GM21360 (cell line): ENCODE measurements around the gene MBNL2.

Experiments
- ATAC-seq: cut with Tn5 transposase; IDR thresholded peaks from one replicate; pipeline ENCODE4 v1.9.1; 2021; ENCODE audit warnings: mild to moderate bottlenecking, moderate library complexity; ENCODE audit not compliant: unreplicated experiment

The MBNL2 gene

GRCh38 chr13:97249796-97250495 lies 27.8 kb downstream of the MBNL2 start:
- ATAC-seq = no peak

DNA sequence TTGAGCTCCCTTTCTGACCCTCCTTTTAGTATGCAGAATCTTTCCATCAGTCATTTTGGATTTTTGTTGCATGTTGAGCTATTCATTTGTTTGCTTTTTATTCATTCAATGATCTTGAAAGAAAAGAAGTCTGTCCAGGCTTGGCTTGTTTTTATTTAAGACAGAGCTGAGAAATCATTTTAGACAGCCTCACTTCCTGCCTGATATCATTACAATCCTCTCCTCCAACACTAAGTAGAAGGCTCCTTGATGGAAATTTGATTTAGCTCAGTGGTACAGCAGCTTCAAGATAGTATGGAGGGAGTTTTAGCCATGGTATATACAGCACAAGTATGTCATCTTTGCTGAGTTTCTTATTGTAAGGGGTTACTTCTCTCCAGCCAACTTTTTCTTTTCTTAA lies 28.4 kb downstream of the MBNL2 start:
- no peak for ATAC-seq

DNA sequence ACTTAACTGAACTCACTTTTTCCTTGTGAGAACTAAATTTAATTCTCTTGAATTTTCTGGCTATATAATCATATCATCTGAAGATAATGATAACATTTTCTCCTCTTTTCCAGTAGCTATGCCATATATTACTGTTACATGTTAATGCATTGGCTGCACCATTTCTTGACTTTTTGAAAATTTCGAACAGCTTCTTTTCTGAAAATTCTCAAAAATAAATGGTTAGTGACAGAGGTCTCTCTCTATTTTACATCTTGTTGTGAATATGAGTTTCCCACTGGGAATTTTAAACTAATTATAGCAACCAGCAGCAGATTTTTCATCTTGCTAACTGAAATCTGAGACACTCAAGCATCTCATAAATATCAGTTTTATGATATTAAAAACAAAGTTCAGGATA lies 30.6 kb downstream of the MBNL2 start:
- ATAC-seq = no peak

DNA sequence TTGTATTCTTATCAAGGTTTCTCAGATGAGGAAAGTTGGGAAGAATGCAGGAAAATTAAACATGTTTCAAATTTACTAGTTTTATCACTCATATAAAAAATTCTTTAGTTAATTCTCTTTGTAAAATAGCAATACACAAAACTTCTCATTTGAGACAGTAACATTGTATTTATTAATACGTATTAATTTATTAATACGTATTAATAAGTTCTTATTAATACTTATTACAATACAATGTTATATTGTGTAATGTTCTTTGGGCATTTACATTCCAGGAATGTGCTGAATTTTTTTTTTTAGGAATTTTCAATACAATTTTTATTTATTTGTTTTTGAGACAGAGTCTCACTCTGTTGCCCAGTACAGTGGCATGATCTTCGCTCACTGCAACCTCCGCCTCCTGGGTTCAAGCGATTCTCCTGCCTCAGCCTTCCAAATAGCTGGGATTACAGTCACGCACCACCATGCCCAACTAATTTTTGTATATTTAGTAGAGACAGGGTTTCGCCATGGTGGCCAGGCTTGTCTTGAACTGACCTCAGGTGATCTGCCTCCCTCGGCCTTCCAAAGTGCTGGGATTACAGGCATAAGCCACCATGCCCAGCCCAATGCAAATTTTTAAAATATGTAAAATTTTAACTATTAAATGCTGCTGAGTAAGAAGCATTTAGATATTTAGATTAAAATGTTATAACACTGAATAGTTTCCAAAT lies 31.6 kb downstream of the MBNL2 start:
- no peak for ATAC-seq

- ATAC-seq = no peak
Observed at GRCh38 chr13:97254816-97255215, 32.7 kb downstream of the MBNL2 start.

DNA sequence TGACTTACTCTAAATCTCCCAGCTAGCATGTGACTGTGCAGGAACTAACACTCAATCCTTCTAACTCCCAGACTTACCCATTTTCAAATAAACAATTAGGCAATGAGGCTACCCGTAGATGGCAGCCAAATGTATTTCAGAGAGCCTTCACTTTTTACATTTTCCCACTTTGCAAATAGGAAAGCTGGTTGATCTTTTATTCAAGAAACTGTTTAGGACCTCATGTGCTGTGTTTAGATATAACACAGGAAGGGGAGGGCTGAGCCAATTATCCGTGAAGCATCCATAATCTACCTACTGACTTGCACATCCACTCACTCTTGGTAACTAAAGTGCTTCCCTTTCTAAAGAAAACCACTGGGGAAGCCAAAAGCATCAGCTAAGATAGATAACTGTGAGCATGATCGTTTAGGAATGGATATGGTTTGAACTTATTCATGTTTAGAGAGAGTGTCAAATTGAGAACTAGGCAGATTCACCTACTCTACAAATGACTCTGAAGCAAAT lies 33.4 kb downstream of the MBNL2 start:
- no peak for ATAC-seq

GRCh38 chr13:97256343-97256783 lies 34.2 kb downstream of the MBNL2 start:
- ATAC-seq = no peak

GRCh38 chr13:97257228-97257755 lies 35.2 kb downstream of the MBNL2 start:
- ATAC-seq = no peak

- peak; percentile 83 for ATAC-seq
Observed at GRCh38 chr13:97257800-97258799, 36.0 kb downstream of the MBNL2 start.

DNA sequence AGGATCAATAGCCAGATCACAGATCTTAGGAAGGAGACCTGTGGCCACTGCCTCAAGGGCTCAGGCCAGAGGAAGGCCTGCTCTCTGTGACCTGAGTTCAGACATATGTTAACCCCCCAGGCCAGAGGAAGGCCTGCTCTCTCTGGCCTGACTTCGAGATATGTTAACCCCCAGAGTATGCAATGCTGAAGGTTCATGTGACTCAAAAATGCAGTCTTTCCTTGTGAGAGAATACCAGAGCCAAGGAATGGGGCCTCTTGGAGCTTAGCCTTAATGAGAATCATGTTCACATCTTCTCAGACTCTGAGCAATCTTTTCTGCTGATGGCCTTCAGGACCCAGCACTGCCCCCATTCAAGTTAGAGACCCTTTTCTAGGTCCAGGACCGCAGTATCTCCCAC lies 36.7 kb downstream of the MBNL2 start:
- no peak for ATAC-seq

- ATAC-seq = no peak
Observed at GRCh38 chr13:97259410-97259797, 37.3 kb downstream of the MBNL2 start.

GRCh38 chr13:97259798-97260714 lies 37.9 kb downstream of the MBNL2 start:
- no peak for ATAC-seq

- ATAC-seq = peak; percentile 51
Observed at GRCh38 chr13:97261254-97262005, 39.3 kb downstream of the MBNL2 start.

GRCh38 chr13:97262058-97262457 lies 39.9 kb downstream of the MBNL2 start:
- ATAC-seq = no peak

GRCh38 chr13:97263160-97263559 lies 41.0 kb downstream of the MBNL2 start:
- no peak for ATAC-seq

DNA sequence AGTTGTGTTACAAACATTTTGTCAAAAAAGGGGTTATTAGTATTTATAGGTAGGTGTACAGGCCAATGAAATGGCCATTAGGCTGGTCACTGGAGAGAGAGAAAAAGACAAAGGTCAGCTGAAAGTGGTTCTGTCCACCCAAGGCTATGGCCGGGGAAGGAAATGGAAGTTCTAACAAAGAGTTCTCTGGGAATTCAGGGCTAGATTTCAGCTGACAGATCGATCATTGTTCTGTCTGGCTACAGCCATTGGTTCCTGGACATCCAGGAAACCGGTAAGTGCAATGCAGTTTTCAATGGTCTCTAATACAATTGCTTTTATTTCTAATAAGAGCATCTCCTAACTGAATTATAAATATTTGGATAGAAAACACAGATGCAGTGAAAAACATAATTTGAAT lies 42.5 kb downstream of the MBNL2 start:
- ATAC-seq = no peak

GRCh38 chr13:97266332-97266731 lies 44.2 kb downstream of the MBNL2 start:
- ATAC-seq = no peak

DNA sequence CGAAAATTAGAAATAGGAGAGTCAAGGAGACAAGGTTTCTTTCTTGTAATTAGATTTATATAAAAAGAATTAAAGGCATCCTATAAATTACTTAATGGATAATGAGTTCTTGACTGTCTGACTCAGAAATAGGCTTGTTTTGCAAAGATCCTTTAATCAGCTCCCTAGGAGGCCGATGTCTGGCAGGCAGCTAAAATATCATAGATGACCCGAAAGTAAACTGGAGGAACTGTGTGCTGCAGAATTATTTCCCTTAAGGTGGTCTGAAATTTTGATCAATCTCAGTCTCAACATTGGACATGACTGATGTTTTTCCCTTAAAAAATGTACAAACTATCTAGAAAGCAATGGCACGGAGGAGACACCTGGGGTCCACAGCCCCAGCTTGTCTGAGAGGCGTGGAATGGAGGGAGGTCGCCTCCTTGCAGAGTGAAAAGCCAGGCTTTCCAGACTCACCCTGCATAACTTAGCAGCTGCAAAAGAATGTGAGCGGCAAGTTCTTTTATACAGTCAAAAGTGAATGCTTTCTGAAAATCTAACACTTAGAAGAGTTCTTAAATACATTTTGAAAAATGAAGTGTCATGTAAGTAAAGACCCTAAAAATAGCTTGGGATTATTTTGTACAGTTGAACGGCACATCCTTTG lies 44.8 kb downstream of the MBNL2 start:
- ATAC-seq = no peak
